ENCODE results near the gene DYNC1I1. TPM values are rescaled to one million over a fixed set of nuclear protein-coding genes. Genes with fewer than 3 reads are reported as not detected.

Gene DYNC1I1
- total RNA-seq, 1 experiment from 2014 or later = 18.2 TPM

DNA sequence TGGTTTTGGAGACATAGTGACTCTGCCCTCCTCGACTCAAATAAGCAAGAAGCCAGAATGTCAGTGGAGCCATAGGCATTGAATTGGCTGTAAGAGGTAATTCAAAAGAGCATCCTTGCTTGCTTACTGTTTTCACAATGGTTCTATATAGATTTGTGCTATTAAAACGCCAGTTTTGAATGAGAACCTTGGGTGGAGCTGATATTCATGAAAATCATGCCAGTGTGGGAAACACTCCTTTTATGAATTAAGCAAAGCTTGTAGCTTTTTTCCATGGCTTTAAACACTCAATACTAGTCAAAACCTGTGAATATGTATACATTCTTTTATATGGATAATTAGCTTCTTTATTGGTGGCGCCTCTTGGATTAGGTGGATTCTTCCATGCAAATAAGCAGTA, 297.0 kb downstream of the DYNC1I1 start:
- no peak for DNase-seq (ENCODE audit: low read depth, low spot score)
- in situ Hi-C loops (cut with HindIII; ENCODE audit: low pct_unique_long_range_greater_than_20kb, low sequenced_read_pairs) = no loop called here

DNA sequence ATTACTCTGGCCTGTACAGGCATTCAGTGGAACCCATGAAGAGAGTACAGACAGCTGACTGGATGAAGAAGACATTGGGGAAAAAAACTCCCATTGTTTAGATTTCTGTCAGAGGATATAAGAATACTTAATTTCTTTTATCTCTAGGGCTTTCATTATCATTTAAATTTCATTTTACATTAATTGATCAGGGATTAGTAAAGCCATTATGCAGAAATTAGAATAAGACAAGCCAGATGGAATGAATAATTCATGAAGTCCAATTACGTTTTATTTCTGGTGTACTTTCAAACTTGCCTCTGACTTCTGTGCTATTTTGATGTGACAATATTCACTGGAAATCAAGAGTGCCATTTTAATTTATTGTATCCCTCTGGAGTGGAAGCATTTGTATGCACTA, 302.5 kb downstream of the DYNC1I1 start:
- in situ Hi-C loops (cut with HindIII; ENCODE audit: low pct_unique_long_range_greater_than_20kb, low sequenced_read_pairs) = no loop called here
- no peak for DNase-seq (ENCODE audit: low read depth, low spot score)

DNA sequence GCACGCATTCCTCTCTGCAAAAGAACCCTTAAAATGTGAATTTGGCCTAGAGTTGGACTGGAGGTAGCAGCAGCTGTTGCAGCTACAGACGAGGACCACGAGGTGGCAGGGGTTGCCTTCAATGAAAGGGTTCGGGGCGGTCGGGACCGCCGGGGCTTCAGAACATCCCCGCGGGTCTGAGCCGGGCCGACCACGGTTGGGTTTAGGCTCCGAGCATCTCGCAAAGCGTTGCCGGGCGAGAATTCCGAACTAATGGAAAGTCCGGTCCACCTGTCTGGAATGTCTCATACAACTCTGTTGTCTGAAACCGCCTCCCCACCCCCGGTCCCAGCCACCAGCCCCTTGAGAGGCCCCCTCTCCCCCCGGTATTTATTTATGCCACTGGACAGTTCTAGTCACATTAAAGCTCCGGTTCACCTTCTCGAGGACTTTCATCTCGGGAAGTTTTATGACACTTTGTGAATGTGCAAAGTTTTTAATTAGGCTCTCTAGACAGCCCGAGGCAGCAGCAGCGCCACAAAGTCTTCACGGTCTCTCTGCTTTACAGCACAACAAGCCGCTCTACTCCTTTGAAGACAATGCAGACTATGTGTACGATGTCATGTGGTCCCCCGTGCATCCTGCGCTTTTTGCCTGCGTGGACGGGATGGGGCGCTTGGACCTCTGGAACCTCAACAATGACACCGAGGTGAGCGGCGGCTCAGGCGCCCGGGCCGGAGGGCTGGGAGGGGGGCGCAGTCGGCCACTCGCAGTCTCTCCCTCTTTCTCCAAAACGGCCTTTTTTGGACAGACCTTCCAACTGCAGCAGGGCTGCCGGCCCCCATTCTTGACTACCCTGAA, 303.4 kb downstream of the DYNC1I1 start:
- DNase-seq (ENCODE audit: low read depth, low spot score) = peak; percentile 87
- in situ Hi-C loops (cut with HindIII; ENCODE audit: low pct_unique_long_range_greater_than_20kb, low sequenced_read_pairs) = no loop called here

DNA sequence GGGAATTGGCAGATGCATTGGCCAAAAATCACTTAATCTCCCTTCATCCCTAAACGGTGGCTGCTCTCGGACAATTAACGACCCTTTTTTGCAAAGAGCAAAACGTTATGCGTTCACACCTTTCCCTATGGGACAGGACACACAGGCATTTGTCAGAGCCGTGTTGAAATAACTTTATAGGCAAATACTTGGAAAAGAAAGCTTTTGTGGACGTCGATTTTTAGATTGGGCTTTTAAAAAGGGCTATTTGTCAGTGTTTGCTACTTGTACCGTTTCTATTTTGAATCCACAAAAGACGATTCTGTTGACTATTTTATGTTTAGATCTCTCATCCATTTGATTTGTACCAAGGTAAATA, 304.0 kb downstream of the DYNC1I1 start:
- DNase-seq (ENCODE audit: low read depth, low spot score) = no peak

DNA sequence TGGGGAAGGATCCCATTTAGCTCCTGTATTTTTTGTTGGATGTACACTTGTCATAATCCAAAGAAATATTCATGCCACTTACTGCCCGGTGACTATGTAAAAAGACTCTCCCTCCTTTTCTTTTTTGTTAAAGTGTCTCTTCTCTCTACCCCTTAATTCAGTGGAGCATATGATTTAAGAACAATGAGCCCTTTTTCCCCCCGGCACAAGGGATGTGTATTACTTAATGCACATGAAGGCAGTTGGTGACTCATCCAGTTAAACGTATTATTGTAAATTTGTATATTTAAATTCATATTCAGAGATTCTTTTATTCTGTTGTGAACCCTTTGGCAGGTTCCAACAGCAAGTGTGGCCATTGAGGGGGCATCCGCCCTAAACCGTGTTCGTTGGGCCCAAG, 307.7 kb downstream of the DYNC1I1 start:
- in situ Hi-C loops (cut with HindIII; ENCODE audit: low pct_unique_long_range_greater_than_20kb, low sequenced_read_pairs) = no loop called here
- peak; percentile 88 for DNase-seq (ENCODE audit: low read depth, low spot score)

More for the DNA sequence above, 304.0 kb downstream of the DYNC1I1 start:
- in situ Hi-C loops (cut with HindIII; ENCODE audit: low pct_unique_long_range_greater_than_20kb, low sequenced_read_pairs) = no loop called here

DNA sequence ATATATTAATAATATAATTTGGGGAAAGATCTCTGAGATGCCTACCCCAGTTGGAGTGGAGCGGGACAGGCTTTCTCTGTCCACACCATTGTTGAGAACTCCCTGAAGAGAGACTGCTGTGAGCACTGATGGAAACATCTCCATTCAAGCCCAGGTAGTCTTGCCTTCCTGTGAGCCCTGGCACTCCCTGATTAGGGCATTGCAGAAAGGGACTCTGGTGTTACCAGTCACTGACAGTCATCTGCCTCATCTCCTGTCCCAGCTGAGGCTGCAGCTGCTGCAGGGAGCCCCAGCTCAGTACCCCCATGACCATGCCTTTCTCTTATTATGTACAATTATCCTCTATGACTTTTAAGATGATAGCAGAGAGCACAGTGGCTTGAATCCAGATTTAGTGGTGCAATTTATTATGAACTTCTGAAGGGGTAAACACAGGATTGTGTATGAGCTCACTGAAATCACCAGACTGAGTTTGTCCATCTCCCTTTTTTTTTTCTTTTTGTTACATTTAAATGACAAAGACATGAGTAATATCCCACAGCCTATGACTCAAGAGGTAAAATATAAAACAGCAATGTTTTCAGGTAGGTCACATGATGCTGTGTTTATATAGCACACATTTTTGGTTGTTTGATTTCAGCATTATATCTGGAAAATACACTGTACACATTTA, 312.7 kb downstream of the DYNC1I1 start:
- in situ Hi-C loops (cut with HindIII; ENCODE audit: low pct_unique_long_range_greater_than_20kb, low sequenced_read_pairs) = no loop called here
- no peak for DNase-seq (ENCODE audit: low read depth, low spot score)

DNA sequence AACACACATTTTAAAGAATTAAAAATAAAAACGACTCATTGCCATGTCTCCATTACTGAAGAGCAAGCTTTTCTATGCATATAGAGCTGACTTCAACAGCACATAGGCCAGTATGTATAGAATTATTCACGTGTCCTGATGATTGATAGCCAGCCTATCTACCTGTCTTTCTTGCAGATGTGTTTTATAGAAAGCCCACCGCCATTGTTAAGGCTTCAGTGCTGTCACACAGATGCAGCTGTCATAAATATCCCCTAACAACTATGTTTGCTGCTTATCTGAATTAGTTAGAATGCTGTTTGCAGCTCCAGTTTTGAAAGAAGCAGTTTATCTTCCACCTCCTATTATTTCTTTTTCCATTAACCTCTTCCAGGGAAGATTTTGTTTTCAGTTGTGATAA, 313.6 kb downstream of the DYNC1I1 start:
- no peak for DNase-seq (ENCODE audit: low read depth, low spot score)
- in situ Hi-C loops (cut with HindIII; ENCODE audit: low pct_unique_long_range_greater_than_20kb, low sequenced_read_pairs) = no loop called here

DNA sequence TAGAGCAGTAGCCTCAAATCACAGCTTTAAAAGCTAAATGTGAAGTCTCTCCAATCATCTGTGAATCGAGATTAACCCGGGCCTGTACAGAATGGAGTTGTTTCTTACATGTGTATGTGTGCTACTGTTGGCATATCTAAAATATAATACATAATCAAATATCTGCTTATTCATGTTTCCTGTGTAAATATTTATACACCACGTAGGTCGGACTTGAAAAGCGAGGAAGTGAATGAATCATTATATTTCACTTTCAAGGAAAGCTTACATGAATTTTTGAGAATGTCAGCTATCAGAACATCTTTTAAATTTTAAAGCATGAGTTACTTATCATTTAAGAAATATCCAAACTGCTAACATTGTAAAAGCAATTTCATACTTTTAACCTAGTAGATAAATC, 316.2 kb downstream of the DYNC1I1 start:
- in situ Hi-C loops (cut with HindIII; ENCODE audit: low pct_unique_long_range_greater_than_20kb, low sequenced_read_pairs) = no loop called here
- DNase-seq (ENCODE audit: low read depth, low spot score) = no peak

DNA sequence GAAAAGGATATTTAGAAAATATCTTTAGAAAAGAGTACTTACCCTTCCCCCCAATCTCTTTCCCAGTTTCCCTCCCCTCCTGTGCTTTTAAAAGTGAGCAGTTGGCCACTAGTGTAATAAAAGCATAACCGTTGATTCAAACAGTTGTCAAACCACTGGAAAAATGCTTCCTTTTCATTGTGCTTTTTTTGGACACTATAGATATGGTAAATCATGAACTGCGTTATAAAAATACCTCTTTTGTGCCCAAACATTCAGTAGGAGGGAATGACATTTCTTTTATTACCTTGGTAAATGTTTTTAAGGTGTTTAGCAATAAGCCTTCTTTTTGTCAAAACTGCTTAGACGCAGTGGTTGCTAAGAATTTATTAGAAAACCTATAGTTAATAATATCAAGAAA, 317.2 kb downstream of the DYNC1I1 start:
- in situ Hi-C loops (cut with HindIII; ENCODE audit: low pct_unique_long_range_greater_than_20kb, low sequenced_read_pairs) = no loop called here

DNA sequence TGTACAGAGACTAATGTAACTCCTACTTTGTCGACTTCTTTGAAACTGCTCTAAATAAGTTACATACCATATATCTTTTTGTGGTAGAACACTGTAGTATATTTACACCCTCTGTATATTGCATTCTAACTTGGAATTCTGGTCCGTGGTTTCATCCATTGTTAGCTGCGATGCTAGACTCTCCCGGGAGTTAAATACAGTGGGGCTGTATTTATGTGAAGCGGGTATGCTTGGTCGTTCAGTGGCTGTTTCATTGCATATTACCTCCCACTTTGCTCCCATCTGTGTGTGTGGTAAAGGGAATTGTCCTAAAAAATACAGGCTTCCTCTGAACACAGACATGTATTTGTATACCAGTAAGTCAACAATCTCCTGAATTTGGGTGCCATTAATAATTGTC, 318.4 kb downstream of the DYNC1I1 start:
- DNase-seq (ENCODE audit: low read depth, low spot score) = no peak
- in situ Hi-C loops (cut with HindIII; ENCODE audit: low pct_unique_long_range_greater_than_20kb, low sequenced_read_pairs) = no loop called here

More for the DNA sequence above, 317.2 kb downstream of the DYNC1I1 start:
- DNase-seq (ENCODE audit: low read depth, low spot score) = no peak

DNA sequence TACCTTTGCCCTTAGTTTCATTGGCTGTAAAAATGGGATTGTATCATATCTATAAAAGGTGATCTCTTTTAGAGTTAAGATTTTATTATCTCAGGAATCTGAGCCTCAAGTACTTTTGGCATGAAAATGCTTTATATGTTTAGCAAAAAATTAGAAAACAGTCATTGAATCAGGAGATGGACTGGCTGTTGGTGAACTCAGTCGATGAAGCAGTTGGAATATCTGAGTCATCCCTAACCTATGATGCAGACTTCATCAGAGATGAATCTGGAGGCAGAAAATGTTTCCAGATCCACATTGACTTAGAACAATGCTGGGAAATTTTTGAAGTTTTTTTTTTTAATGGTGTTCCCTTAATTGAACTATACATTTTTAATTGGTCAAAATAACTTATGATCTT, 321.1 kb downstream of the DYNC1I1 start:
- in situ Hi-C loops (cut with HindIII; ENCODE audit: low pct_unique_long_range_greater_than_20kb, low sequenced_read_pairs) = no loop called here
- DNase-seq (ENCODE audit: low read depth, low spot score) = no peak

DNA sequence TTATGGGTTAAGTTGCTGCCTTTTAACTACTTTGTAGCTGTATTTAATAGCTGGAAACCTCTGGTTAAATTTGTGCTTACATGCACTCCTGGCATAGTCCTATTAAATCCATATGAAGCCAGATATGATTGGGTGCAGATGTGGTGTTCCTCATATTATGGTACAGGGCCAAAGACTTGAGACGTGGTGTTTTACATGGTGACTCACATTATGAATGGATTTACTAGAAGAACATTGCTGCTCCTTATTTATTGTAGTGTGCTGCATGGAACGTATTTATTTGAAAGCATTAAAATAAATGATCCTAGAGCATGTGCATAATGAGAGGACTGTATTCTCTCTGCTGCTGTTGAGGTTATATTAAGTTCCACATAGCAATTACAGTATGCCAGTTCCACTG, 325.5 kb downstream of the DYNC1I1 start:
- in situ Hi-C loops (cut with HindIII; ENCODE audit: low pct_unique_long_range_greater_than_20kb, low sequenced_read_pairs) = no loop called here
- DNase-seq (ENCODE audit: low read depth, low spot score) = no peak

DNA sequence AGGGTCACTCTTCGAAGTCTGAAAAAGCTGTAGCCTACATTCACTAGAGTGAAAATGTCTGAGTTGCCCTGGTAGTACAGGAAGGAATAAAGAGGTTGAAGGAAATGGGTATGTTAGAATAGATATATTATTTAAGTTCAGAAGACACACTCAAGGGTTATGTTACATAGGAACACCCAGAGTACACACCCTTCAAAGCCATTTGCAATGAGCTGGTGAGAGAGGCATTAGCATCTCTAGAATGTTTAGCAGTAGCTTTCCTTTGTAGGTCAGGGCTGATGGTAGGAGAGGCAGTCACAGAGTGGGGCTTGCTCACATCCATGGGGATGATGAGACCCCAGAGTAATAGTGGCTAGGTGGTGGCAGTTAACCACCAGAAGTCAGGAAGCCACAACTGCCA, 328.4 kb downstream of the DYNC1I1 start:
- in situ Hi-C loops (cut with HindIII; ENCODE audit: low pct_unique_long_range_greater_than_20kb, low sequenced_read_pairs) = no loop called here
- DNase-seq (ENCODE audit: low read depth, low spot score) = no peak

DNA sequence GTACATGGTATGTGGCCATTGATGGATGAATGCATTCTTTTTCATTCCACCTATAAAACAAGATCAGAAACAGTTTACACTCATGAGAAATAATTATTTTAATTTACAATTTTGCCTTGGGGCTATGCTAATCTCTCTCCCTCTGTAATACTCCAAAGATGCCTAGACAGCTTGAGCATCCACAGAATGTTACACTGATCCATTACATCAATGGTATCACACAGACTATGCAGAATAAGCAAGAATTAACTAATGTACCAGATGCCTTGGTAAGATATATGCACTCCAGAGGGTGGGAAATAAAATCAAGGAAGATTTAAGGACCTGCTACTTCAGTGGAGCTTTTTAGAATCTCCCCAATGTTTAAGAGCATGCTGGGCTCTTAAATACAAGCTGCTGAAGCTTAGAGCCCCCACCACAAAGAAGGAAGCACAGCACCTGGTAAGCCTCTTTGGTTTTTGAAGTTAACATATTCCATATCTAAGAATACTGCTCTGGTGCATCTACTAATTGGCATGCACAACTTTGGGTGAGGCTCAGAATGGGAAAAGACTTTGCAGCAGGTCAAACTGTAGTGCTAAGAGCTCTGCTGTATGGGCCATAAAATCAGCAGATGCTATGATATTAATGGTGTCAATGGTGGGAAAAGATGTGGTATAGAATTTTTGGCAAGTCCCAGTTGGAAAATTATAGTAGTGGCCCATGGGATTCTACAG, 329.9 kb downstream of the DYNC1I1 start:
- in situ Hi-C loops (cut with HindIII; ENCODE audit: low pct_unique_long_range_greater_than_20kb, low sequenced_read_pairs) = no loop called here
- DNase-seq (ENCODE audit: low read depth, low spot score) = no peak

DNA sequence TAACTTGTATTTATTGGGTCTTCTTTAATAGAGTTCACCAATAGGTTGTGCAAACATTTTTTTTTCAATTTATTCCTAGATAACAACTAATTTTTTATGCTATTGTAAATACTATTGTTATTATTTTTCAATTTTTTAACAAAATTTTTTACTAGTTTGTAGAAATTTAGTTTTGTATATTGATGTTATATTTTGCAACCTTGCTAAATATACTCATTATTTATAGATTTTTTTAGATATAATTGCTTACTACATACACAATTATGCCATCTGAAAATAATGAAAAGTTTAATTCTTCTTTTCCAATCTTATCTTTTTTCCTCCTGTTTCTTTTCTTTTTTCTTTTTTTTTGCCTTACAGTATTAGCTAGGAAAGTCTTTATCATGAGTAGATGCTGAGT, 332.6 kb downstream of the DYNC1I1 start:
- DNase-seq (ENCODE audit: low read depth, low spot score) = no peak
- in situ Hi-C loops (cut with HindIII; ENCODE audit: low pct_unique_long_range_greater_than_20kb, low sequenced_read_pairs) = no loop called here

DNA sequence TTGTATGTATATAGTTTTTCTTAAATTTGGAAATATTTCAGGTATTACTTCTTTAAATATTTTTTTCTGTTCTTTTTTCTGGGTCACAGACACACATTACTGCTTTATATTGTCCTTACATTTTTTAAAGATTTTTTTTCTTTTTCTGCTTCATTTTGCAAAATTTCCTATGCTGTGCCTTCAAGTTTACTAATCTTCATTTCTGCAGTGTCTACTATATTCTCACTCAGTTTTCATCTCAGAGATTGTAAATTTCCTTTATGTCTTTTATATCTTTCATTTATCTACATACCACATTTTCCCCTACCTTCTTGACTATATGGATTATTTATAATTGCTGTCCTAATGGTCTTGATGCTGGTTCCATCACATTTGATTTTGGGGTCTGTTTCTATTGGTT, 339.1 kb downstream of the DYNC1I1 start:
- in situ Hi-C loops (cut with HindIII; ENCODE audit: low pct_unique_long_range_greater_than_20kb, low sequenced_read_pairs) = no loop called here

DNA sequence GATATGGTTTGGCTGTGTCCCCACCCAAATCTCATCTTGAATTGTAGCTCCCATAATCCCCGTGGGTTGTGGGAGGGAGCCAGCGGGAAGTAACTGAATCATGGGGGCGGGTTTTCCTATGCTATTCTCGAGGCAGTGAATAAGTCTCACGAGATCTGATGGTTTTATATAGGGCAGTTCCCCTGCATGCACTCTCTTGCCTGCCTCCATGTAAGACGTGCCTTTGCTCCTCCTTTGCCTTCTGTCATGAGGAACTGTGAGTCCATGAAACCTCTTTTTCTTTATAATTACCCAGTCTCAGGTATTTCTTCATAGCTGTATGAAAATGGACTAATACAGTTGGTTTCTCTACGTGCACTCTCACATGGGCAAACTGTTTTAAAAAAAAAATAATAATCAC, 341.8 kb downstream of the DYNC1I1 start:
- peak; percentile 11 for DNase-seq (ENCODE audit: low read depth, low spot score)
- in situ Hi-C loops (cut with HindIII; ENCODE audit: low pct_unique_long_range_greater_than_20kb, low sequenced_read_pairs) = no loop called here

More for the DNA sequence above, 339.1 kb downstream of the DYNC1I1 start:
- no peak for DNase-seq (ENCODE audit: low read depth, low spot score)

DNA sequence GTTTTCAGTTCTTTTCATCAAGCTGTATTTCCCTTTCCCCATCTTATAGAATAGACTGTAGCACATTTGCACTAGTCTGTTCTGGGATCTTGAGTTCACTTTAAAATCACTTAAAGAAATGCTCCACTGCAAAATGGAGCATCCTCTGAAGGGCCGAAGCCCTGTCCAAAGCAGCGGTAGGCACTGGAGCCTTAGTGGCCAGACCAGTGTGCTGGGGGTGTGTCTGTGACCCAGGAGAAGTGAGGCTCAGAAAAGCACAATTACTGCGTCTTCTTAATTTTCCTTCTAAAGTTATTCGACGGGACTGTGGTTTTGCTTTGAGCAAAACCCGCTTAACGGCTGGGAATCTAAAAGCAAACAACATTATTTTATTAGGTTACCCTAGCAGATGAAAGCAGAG, 343.8 kb downstream of the DYNC1I1 start:
- in situ Hi-C loops (cut with HindIII; ENCODE audit: low pct_unique_long_range_greater_than_20kb, low sequenced_read_pairs) = no loop called here

More for the DNA sequence above, 343.8 kb downstream of the DYNC1I1 start:
- no peak for DNase-seq (ENCODE audit: low read depth, low spot score)

Data from SK-MEL-5 (cell line).